ENCODE results near the gene CHCHD3. TPM values are rescaled to one million over a fixed set of nuclear protein-coding genes. Genes with fewer than 3 reads are reported as not detected.

Gene CHCHD3
- total RNA-seq, 1 experiment from 2014 or later: 114 TPM

GRCh38 chr7:133117452-133117851, 35.6 kb upstream of the CHCHD3 start:
- DNase-seq (ENCODE audit: low spot score): no peak
- no peak for TF ChIP-seq NR2C2 (CRISPR knock-in tag; IDR thresholded peaks at IDR 0.05)
- no peak for TF ChIP-seq FOXJ3 (CRISPR knock-in tag; IDR thresholded peaks at IDR 0.05; ENCODE audit: borderline replicate concordance)
- TF ChIP-seq ZNF423 (CRISPR knock-in tag; IDR thresholded peaks at IDR 0.05): no peak
- no peak for TF ChIP-seq FOXP1 (CRISPR knock-in tag; IDR thresholded peaks at IDR 0.05; ENCODE audit: borderline replicate concordance)
- TF ChIP-seq TP53 (CRISPR knock-in tag; IDR thresholded peaks at IDR 0.05): no peak
- no peak for TF ChIP-seq ELF4 (CRISPR knock-in tag; IDR thresholded peaks at IDR 0.05; ENCODE audit: low read depth)
- TF ChIP-seq ATF2 (CRISPR knock-in tag; IDR thresholded peaks at IDR 0.05; ENCODE audit: borderline replicate concordance, low read depth): no peak
- TF ChIP-seq GTF2I (CRISPR knock-in tag; conservative IDR thresholded peaks at IDR 0.05): no peak
- TF ChIP-seq FOXP4 (CRISPR knock-in tag; IDR thresholded peaks at IDR 0.05): no peak
- TF ChIP-seq ATF3 (CRISPR knock-in tag; conservative IDR thresholded peaks at IDR 0.05): no peak
- no peak for TF ChIP-seq TEAD4 (CRISPR knock-in tag; IDR thresholded peaks at IDR 0.05)
- no peak for TF ChIP-seq ZNF671 (CRISPR knock-in tag; IDR thresholded peaks at IDR 0.05)
- TF ChIP-seq CTCF (IDR thresholded peaks at IDR 0.05): no peak
- TF ChIP-seq MLX (CRISPR knock-in tag; IDR thresholded peaks at IDR 0.05): no peak
- TF ChIP-seq ZNF396 (CRISPR knock-in tag; IDR thresholded peaks at IDR 0.05; ENCODE audit: borderline replicate concordance): no peak
- no peaks in the 10 kb centered on the region for H3K36me3 Mint-ChIP-seq
- POLR2A ChIA-PET: no interaction called here
- no peak overlapping the region for H3K27ac Mint-ChIP-seq
- H3K4me3 Mint-ChIP-seq: no peak overlapping the region
- no peak for ATAC-seq
- H3K27me3 Mint-ChIP-seq (ENCODE audit: low read depth): no peaks in the 10 kb centered on the region; the same call in 1 of the 2 replicates
- peaks cover 19% of the 10 kb centered on the region for H3K4me1 Mint-ChIP-seq
- CTCF ChIA-PET: no interaction called here
- 0 out of 2 replicates have a peak, but pooled peaks cover 7% of the 10 kb centered on the region for H3K9me3 Mint-ChIP-seq

- ChIA-PET CTCF (no interaction called here), POLR2A (no interaction called here)
- no peaks in the 10 kb centered on the region; the same call in 1 of the 2 replicates for H3K27me3 Mint-ChIP-seq (ENCODE audit: low read depth)
- no peak for DNase-seq (ENCODE audit: low spot score)
- no peak for ATAC-seq
- H3K9me3 Mint-ChIP-seq: peaks cover 21% of the 10 kb centered on the region
- H3K4me3 Mint-ChIP-seq: no peak overlapping the region
- peaks cover 19% of the 10 kb centered on the region for H3K4me1 Mint-ChIP-seq
- H3K27ac Mint-ChIP-seq: no peak overlapping the region
- H3K36me3 Mint-ChIP-seq: peaks cover 5% of the 10 kb centered on the region
- TF ChIP-seq ZNF317 (CRISPR knock-in tag; IDR thresholded peaks at IDR 0.05; ENCODE audit: borderline replicate concordance, low read depth): no peak
- TF ChIP-seq OVOL2 (CRISPR knock-in tag; IDR thresholded peaks at IDR 0.05; ENCODE audit: borderline replicate concordance): no peak
- TF ChIP-seq PREB (CRISPR knock-in tag; IDR thresholded peaks at IDR 0.05; ENCODE audit: borderline replicate concordance): no peak
- no peak for TF ChIP-seq ERG (CRISPR knock-in tag; IDR thresholded peaks at IDR 0.05)
- no peak for TF ChIP-seq JUN (CRISPR knock-in tag; IDR thresholded peaks at IDR 0.05)
- TF ChIP-seq NR2C2 (CRISPR knock-in tag; IDR thresholded peaks at IDR 0.05): no peak
- TF ChIP-seq ATF1 (CRISPR knock-in tag; IDR thresholded peaks at IDR 0.05): no peak
- no peak for TF ChIP-seq E2F5 (CRISPR knock-in tag; IDR thresholded peaks at IDR 0.05)
- no peak for TF ChIP-seq ESRRA (CRISPR knock-in tag; IDR thresholded peaks at IDR 0.05; ENCODE audit: borderline replicate concordance)
- TF ChIP-seq ZNF416 (CRISPR knock-in tag; IDR thresholded peaks at IDR 0.05): no peak
- no peak for TF ChIP-seq ZNF263 (CRISPR knock-in tag; IDR thresholded peaks at IDR 0.05; ENCODE audit: low read depth)
- TF ChIP-seq FOXP4 (CRISPR knock-in tag; IDR thresholded peaks at IDR 0.05): no peak
Observed at GRCh38 chr7:133115596-133115995, 33.7 kb upstream of the CHCHD3 start.

All from WTC11 (cell line).